Kidney tubule cell (primary cell): ENCODE data around the gene CDKAL1.
"Not testable (repeated sequence)": the region's sequence is repeated elsewhere in the genome, so short reads cannot be mapped to it uniquely, and the experiment has no call there.

Experiments used
- DNase-seq: peaks from one replicate; pipeline ENCODE4 v3.0.0-alpha.2; 2018; ENCODE audit warnings: low spot score

Gene CDKAL1

GRCh38 chr6:20800653-20801052 lies 266.4 kb downstream of the CDKAL1 start:
- DNase-seq = no peak

- no peak for DNase-seq
Observed at GRCh38 chr6:20801595-20801994, 267.3 kb downstream of the CDKAL1 start.

DNA sequence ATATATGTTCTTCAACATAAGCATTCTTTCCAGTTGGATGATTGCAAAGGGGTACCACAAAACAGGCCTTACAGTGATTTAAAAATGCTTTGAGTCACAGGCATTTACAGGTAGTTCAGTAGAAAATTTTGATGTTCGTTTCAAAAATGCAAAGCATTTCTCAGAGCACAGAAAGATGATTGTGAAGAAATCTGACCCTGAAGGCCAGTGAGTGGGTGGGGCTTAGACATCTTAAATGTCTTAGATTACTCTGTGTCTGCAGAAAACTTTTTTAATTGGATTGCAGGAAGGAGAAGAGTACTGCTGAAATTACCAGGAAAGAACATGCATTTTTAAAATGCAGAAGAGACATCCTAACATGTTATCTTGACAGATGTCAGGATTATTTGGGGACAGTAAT lies 268.3 kb downstream of the CDKAL1 start:
- DNase-seq = no peak

GRCh38 chr6:20805021-20805420 lies 270.8 kb downstream of the CDKAL1 start:
- DNase-seq = peak; percentile 2

- DNase-seq = no peak
Observed at GRCh38 chr6:20806669-20807068, 272.4 kb downstream of the CDKAL1 start.

GRCh38 chr6:20808439-20808838 lies 274.2 kb downstream of the CDKAL1 start:
- DNase-seq = no peak

- no peak for DNase-seq
Observed at GRCh38 chr6:20808924-20809323, 274.7 kb downstream of the CDKAL1 start.

GRCh38 chr6:20810727-20811108 lies 276.5 kb downstream of the CDKAL1 start:
- DNase-seq = no peak

- DNase-seq = peak; percentile 98
Observed at GRCh38 chr6:20811109-20811761, 277.0 kb downstream of the CDKAL1 start.

DNA sequence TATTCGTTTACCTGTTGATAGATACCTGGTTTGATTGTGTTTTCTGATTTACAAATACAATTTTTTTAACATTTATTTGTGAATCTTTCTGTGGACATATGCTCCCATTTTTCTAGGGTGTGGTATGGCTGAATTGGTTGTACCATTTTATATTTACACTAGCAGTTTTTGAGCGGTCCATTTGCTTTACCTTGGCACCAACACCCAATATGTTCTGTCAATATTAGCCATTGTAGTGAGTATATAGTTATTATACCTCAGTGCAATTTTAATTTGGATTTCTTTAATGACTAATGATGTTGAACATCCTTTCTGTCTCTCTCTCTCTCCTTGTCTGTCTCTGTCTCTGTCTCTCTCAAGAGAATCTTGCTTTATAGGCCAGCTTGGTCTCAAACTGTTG lies 278.5 kb downstream of the CDKAL1 start:
- no peak for DNase-seq

DNA sequence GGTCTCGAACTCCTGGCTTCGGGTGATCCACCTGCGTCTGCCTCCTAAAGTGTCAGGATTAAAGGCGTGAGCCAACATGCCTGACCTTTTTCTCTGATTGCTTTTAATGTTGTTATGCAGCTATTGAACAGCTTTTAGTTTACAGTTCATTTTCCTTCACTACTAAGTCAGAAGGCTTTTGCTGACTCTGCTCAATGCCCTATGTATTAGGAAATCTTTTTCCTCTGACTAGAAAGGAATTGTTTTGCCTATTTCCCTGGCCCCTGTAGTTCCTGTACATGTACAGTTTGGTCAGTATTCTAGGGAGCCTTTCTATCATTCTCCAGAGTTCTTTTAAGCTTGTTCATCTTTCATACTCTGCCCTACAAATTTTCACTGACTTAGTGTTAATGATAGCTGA lies 280.2 kb downstream of the CDKAL1 start:
- DNase-seq = no peak

- DNase-seq = no peak
Observed at GRCh38 chr6:20816126-20816525, 281.9 kb downstream of the CDKAL1 start.

- peak; percentile 11 for DNase-seq
Observed at GRCh38 chr6:20817806-20818320, 283.6 kb downstream of the CDKAL1 start.

GRCh38 chr6:20819774-20820400 lies 285.6 kb downstream of the CDKAL1 start:
- DNase-seq = no peak

- DNase-seq = peak; percentile 4
Observed at GRCh38 chr6:20826378-20826777, 292.1 kb downstream of the CDKAL1 start.

- DNase-seq = no peak
Observed at GRCh38 chr6:20827798-20828197, 293.5 kb downstream of the CDKAL1 start.

DNA sequence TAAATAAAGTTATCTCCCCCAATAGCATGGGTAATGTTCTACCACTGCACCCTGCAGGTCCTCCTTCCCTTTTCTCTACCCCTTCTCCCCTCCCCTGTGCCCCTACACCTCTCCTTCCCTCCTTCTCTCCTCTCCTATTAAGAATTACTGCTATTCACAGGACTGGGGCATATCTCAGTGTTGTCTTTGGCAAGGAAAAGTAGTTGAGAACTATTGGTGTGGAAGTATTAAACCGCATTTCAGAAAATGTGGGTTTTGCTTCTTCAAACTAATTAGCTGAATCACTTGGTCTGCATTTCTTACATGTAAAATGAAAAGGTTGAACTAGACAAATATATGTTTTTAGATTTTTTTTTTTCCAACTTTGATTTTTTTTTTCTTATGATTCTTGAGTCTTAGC lies 296.3 kb downstream of the CDKAL1 start:
- no peak for DNase-seq

- DNase-seq = not testable (repeated sequence)
Observed at GRCh38 chr6:20831251-20831650, 297.0 kb downstream of the CDKAL1 start.

GRCh38 chr6:20833881-20834515 lies 299.7 kb downstream of the CDKAL1 start:
- no peak for DNase-seq

DNA sequence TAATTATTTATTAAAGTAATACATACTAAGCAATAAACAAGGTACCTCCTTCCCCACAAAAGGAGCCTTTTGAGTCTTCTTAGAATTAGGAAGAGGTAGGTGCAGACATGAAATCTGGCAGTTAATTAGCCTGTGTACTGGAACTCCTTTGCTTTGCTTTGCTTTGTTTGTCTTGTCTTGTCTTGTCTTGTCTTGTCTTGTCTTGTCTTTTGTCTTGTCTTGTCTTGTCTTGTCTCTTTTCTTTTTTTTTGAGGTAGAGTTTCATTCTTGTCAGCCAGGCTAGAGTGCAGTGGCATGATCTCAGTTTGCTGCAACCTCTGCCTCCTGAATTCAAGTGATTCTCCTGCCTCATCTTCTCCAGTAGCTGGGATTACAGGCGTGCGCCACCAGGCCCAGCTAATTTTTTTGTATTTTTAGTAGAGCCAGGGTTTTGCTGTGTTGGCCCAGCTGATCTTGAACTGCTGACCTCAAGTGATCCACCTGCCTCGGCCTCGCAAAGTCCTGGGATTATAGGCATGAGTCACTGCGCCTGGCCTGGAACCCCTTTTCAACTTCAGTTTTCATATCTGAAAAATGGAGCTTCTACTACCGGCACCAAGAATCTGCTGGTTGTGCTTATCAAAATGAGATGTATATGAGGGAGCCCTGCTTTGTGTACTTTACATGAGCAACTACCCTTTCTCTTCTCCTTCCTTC lies 301.2 kb downstream of the CDKAL1 start:
- DNase-seq = no peak

GRCh38 chr6:20837189-20837588 lies 302.9 kb downstream of the CDKAL1 start:
- no peak for DNase-seq

DNA sequence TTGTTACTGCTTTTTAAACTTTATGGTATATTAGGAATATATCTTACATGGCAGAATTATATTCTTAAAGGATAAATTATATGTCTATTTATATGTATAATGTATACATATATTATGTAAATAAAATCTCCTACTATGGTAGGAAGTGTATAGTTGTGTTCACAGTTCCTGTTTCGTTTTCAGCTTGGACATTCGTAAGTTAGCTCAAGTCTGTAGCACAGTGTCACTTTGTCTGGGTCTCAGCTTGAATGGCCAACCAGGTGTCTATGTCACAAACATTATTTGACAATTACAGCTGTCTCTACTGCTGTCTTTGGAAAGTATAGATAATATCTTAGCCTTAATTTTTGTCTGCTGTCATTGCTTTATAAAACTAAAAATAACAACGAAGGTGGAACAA lies 303.9 kb downstream of the CDKAL1 start:
- DNase-seq = no peak

GRCh38 chr6:20839630-20840029 lies 305.4 kb downstream of the CDKAL1 start:
- no peak for DNase-seq
